Measurements from ENCODE around the gene PKHD1.

PKHD1 gene

GRCh38 chr6:51651132-51651817 lies 436.1 kb downstream of the PKHD1 start:
- no peak overlapping the region for H3K27ac ChIP-seq
- no peak for TF ChIP-seq EZH2 (IDR thresholded peaks at IDR 0.05)
- TF ChIP-seq POLR2AphosphoS5 (IDR thresholded peaks at IDR 0.05; ENCODE audit: borderline replicate concordance, low read depth, low read length): no peak
- no peak for TF ChIP-seq FOXP2 (optimal IDR thresholded peaks at IDR 0.05; ENCODE audit: control extremely low read depth, extremely low read length, insufficient read depth)
- no peak overlapping the region for H3K4me3 ChIP-seq
- no peak overlapping the region for H3K9ac ChIP-seq (ENCODE audit: insufficient read length)
- DNase-seq (ENCODE audit: low read depth, low spot score): no peak
- H3K36me3 ChIP-seq (ENCODE audit: insufficient read depth, low read length): no peaks in the 10 kb centered on the region
- no peaks in the 10 kb centered on the region for H3K9me3 ChIP-seq (ENCODE audit: low read depth, low read length)

- TF ChIP-seq FOXP2 (optimal IDR thresholded peaks at IDR 0.05; ENCODE audit: control extremely low read depth, extremely low read length, insufficient read depth) (no peak), POLR2AphosphoS5 (IDR thresholded peaks at IDR 0.05; ENCODE audit: borderline replicate concordance, low read depth, low read length) (no peak), EZH2 (IDR thresholded peaks at IDR 0.05) (no peak)
- H3K36me3 ChIP-seq (ENCODE audit: insufficient read depth, low read length): no peaks in the 10 kb centered on the region
- H3K9ac ChIP-seq (ENCODE audit: insufficient read length): no peak overlapping the region
- H3K4me3 ChIP-seq: no peak overlapping the region
- no peaks in the 10 kb centered on the region for H3K9me3 ChIP-seq (ENCODE audit: low read depth, low read length)
- no peak for DNase-seq (ENCODE audit: low read depth, low spot score)
- H3K27ac ChIP-seq: no peak overlapping the region
These were observed 438.6 kb downstream of the PKHD1 start for GRCh38 chr6:51648774-51649173.

DNA sequence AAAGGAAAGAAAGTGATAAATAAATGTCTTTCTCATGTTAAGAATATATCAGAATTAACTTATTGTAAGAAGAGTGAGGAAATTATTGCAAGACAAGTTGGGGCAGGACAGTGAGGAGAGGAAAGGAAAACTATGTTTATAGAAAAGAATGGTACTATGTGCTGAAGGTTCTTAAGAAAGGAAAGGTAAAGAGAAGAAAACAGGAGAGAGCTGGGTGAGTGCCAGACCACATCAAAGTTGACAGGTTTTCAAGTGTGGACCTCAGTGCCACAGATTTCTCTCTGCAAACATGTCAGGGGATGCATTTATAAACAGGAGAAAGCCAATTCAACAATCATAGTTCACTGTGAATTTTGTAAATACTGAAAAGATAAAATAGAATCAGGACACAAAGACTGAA lies 439.2 kb downstream of the PKHD1 start:
- no peak overlapping the region for H3K9ac ChIP-seq (ENCODE audit: insufficient read length)
- DNase-seq (ENCODE audit: low read depth, low spot score): no peak
- no peak overlapping the region for H3K27ac ChIP-seq
- H3K36me3 ChIP-seq (ENCODE audit: insufficient read depth, low read length): no peaks in the 10 kb centered on the region
- H3K9me3 ChIP-seq (ENCODE audit: low read depth, low read length): no peaks in the 10 kb centered on the region
- H3K4me3 ChIP-seq: no peak overlapping the region
- no peak for TF ChIP-seq POLR2AphosphoS5 (IDR thresholded peaks at IDR 0.05; ENCODE audit: borderline replicate concordance, low read depth, low read length)

- DNase-seq (ENCODE audit: low read depth, low spot score): no peak
- no peak for TF ChIP-seq FOXP2 (optimal IDR thresholded peaks at IDR 0.05; ENCODE audit: control extremely low read depth, extremely low read length, insufficient read depth)
- no peak for TF ChIP-seq EZH2 (IDR thresholded peaks at IDR 0.05)
- no peak for TF ChIP-seq POLR2AphosphoS5 (IDR thresholded peaks at IDR 0.05; ENCODE audit: borderline replicate concordance, low read depth, low read length)
- H3K27ac ChIP-seq: no peak overlapping the region
- no peaks in the 10 kb centered on the region for H3K9me3 ChIP-seq (ENCODE audit: low read depth, low read length)
- H3K4me3 ChIP-seq: no peak overlapping the region
- no peaks in the 10 kb centered on the region for H3K36me3 ChIP-seq (ENCODE audit: insufficient read depth, low read length)
- no peak overlapping the region for H3K9ac ChIP-seq (ENCODE audit: insufficient read length)
These were observed 443.0 kb downstream of the PKHD1 start for GRCh38 chr6:51644426-51644825.

DNA sequence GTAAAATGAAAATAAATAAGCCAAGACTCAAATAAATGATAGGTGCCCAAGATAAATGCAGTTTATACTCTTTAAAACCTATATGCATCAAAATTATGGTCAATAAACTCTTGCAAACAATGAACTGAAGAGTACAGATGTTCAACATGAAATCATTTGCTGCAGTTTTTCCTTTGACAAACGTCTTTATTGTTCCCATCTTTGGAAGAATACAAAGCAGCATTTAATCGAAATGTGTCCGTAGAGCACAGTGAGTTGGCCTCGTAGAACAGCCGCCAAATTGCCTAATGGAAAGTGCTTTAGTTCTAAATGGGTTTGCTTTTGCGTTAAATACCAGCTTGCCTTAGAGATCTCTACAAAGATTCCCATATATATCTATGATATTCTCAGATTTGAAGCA lies 447.4 kb downstream of the PKHD1 start:
- Histone ChIP-seq H3K9ac (ENCODE audit: insufficient read length) (no peak overlapping the region), H3K36me3 (ENCODE audit: insufficient read depth, low read length) (no peaks in the 10 kb centered on the region), H3K27ac (no peak overlapping the region), H3K4me3 (no peak overlapping the region), H3K9me3 (ENCODE audit: low read depth, low read length) (no peaks in the 10 kb centered on the region)
- DNase-seq (ENCODE audit: low read depth, low spot score): no peak
- TF ChIP-seq EZH2 (IDR thresholded peaks at IDR 0.05): no peak
- TF ChIP-seq FOXP2 (optimal IDR thresholded peaks at IDR 0.05; ENCODE audit: control extremely low read depth, extremely low read length, insufficient read depth): no peak
- no peak for TF ChIP-seq POLR2AphosphoS5 (IDR thresholded peaks at IDR 0.05; ENCODE audit: borderline replicate concordance, low read depth, low read length)

DNA sequence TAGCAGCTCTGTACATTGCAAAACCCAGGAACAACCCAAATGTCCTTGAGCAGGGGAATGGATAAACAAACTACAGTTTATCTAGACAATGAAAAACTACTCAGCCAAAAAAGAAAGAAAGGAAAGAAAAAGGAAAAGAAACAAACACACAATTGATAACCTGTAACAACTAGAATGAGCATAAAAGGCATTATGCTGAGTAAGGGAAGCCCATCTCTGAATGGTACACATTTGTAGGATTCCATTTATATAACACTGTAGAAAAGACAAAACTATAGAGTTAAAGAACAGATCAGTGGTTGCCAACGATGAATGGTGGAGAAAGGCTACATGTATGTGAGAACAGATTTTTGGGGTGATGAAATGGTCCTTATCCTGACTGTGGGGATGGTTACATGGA lies 454.0 kb downstream of the PKHD1 start:
- H3K9me3 ChIP-seq (ENCODE audit: low read depth, low read length): peaks cover 7% of the 10 kb centered on the region; the same call in 1 of the 2 replicates
- no peak overlapping the region for H3K4me3 ChIP-seq
- no peak overlapping the region for H3K9ac ChIP-seq (ENCODE audit: insufficient read length)
- DNase-seq (ENCODE audit: low read depth, low spot score): no peak
- TF ChIP-seq EZH2 (IDR thresholded peaks at IDR 0.05) (no peak), FOXP2 (optimal IDR thresholded peaks at IDR 0.05; ENCODE audit: control extremely low read depth, extremely low read length, insufficient read depth) (no peak), POLR2AphosphoS5 (IDR thresholded peaks at IDR 0.05; ENCODE audit: borderline replicate concordance, low read depth, low read length) (no peak)
- no peak overlapping the region for H3K27ac ChIP-seq
- no peaks in the 10 kb centered on the region; the same call in 1 of the 2 replicates for H3K36me3 ChIP-seq (ENCODE audit: insufficient read depth, low read length)

GRCh38 chr6:51630011-51630410 lies 457.4 kb downstream of the PKHD1 start:
- Histone ChIP-seq H3K27ac (no peak overlapping the region), H3K36me3 (ENCODE audit: insufficient read depth, low read length) (peaks cover 3% of the 10 kb centered on the region; the same call in 1 of the 2 replicates), H3K4me3 (no peak overlapping the region), H3K9ac (ENCODE audit: insufficient read length) (no peak overlapping the region), H3K9me3 (ENCODE audit: low read depth, low read length) (peaks cover 8% of the 10 kb centered on the region; the same call in 1 of the 2 replicates)
- TF ChIP-seq EZH2 (IDR thresholded peaks at IDR 0.05): no peak
- no peak for TF ChIP-seq POLR2AphosphoS5 (IDR thresholded peaks at IDR 0.05; ENCODE audit: borderline replicate concordance, low read depth, low read length)
- TF ChIP-seq FOXP2 (optimal IDR thresholded peaks at IDR 0.05; ENCODE audit: control extremely low read depth, extremely low read length, insufficient read depth): no peak
- no peak for DNase-seq (ENCODE audit: low read depth, low spot score)

- DNase-seq (ENCODE audit: low read depth, low spot score): no peak
- H3K27ac ChIP-seq: 0 out of 2 replicates have a peak overlapping the region, but pooled peaks have one; percentile 21
- H3K4me3 ChIP-seq: no peak overlapping the region
- no peak for TF ChIP-seq POLR2AphosphoS5 (IDR thresholded peaks at IDR 0.05; ENCODE audit: borderline replicate concordance, low read depth, low read length)
- no peak for TF ChIP-seq EZH2 (IDR thresholded peaks at IDR 0.05)
- TF ChIP-seq FOXP2 (optimal IDR thresholded peaks at IDR 0.05; ENCODE audit: control extremely low read depth, extremely low read length, insufficient read depth): no peak
- peaks cover 3% of the 10 kb centered on the region; the same call in 1 of the 2 replicates for H3K36me3 ChIP-seq (ENCODE audit: insufficient read depth, low read length)
- H3K9ac ChIP-seq (ENCODE audit: insufficient read length): no peak overlapping the region
- H3K9me3 ChIP-seq (ENCODE audit: low read depth, low read length): peaks cover 8% of the 10 kb centered on the region; the same call in 1 of the 2 replicates
These were observed 461.0 kb downstream of the PKHD1 start for GRCh38 chr6:51626391-51626790.

DNA sequence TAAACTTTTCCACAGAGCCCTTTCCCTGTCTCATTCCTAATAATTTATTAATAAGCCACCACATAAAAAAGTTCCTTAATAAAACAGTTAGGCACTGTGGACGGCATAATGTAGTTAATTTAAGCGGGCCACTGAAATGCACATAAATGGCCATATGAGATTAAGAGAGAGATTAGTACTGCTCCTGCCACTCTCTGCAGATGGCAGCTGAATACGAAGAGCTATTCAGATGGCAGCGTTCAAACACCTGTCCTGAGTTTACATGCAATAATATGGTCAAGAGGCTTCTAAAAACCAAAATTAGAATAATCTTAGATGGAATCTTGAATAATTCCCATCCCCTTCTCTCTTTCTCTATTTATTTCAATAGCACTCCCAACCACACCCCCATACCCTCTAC lies 461.8 kb downstream of the PKHD1 start:
- no peak overlapping the region for H3K9ac ChIP-seq (ENCODE audit: insufficient read length)
- DNase-seq (ENCODE audit: low read depth, low spot score): no peak
- no peak overlapping the region for H3K4me3 ChIP-seq
- peaks cover 8% of the 10 kb centered on the region; the same call in 1 of the 2 replicates for H3K9me3 ChIP-seq (ENCODE audit: low read depth, low read length)
- no peak for TF ChIP-seq FOXP2 (optimal IDR thresholded peaks at IDR 0.05; ENCODE audit: control extremely low read depth, extremely low read length, insufficient read depth)
- no peak for TF ChIP-seq POLR2AphosphoS5 (IDR thresholded peaks at IDR 0.05; ENCODE audit: borderline replicate concordance, low read depth, low read length)
- H3K27ac ChIP-seq: no peak overlapping the region
- H3K36me3 ChIP-seq (ENCODE audit: insufficient read depth, low read length): peaks cover 3% of the 10 kb centered on the region; the same call in 1 of the 2 replicates

Data from SK-N-MC (cell line).